Sigmoid colon (tissue), 4 donors: ENCODE measurements around the gene GDPD5.

Experiments
- POLR2AphosphoS5 ChIP-seq, 4 donors: sonication (generic); formaldehyde crosslinking; IDR thresholded peaks; one replicate each; pipeline ENCODE4 v1.6.1; 2017; ENCODE audit warnings: antibody characterized with exemption in 4 of 4
- TF ChIP-seq, protein P1 (sequence below), 4 experiments: fragments of 450-650 bp in 3 of 4; fragments of 200-600 bp in 1 of 4; IDR thresholded peaks; one replicate each; pipeline ENCODE4 v1.5.1; 2016 to 2019; ENCODE audit warnings: antibody characterized with exemption in 4 of 4, mild to moderate bottlenecking in 3 of 4, moderate library complexity in 2 of 4

DNA sequence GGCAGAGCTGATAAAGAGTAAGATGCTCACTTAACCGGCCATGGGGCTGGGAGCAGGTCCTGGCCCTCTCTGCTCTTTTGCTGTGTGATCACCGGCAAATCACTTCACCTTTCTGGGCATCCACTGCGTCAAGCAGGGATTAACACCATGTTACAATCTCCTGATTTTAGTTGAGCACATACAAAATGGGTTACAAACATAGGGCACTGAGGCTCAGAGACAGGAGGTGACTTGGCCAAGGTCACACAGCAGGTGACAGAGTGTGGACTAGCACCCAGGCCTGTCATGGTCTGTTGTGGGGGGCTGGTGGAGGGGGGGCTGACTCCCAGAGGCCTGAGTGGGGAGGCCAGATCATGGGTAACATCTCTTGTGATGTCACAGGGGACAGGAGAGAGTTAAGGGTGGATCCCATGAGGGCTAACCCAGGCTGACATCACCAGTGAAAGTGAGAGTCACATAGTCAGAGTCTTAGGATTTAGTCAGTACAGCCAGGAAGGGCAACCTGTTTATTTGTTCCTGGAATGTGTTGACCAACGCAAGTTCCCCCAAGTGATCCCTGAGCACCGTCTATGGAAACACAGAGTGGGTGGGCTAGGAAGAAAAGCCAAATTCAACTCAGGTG lies 27.8 kb downstream of the GDPD5 start:
- TF ChIP-seq, protein P1, sequence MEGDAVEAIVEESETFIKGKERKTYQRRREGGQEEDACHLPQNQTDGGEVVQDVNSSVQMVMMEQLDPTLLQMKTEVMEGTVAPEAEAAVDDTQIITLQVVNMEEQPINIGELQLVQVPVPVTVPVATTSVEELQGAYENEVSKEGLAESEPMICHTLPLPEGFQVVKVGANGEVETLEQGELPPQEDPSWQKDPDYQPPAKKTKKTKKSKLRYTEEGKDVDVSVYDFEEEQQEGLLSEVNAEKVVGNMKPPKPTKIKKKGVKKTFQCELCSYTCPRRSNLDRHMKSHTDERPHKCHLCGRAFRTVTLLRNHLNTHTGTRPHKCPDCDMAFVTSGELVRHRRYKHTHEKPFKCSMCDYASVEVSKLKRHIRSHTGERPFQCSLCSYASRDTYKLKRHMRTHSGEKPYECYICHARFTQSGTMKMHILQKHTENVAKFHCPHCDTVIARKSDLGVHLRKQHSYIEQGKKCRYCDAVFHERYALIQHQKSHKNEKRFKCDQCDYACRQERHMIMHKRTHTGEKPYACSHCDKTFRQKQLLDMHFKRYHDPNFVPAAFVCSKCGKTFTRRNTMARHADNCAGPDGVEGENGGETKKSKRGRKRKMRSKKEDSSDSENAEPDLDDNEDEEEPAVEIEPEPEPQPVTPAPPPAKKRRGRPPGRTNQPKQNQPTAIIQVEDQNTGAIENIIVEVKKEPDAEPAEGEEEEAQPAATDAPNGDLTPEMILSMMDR (IDR thresholded peaks at IDR 0.05) = no peak
- TF ChIP-seq POLR2AphosphoS5 (IDR thresholded peaks at IDR 0.05) = no peak
